Left ventricle myocardium superior (tissue), 1 donor: Measurements from ENCODE around the gene GAL3ST2. TPM values are rescaled to one million over a fixed set of nuclear protein-coding genes. Genes with fewer than 3 reads are reported as not detected.

ENCODE experiments used
- ATAC-seq: fragments of 200-7000 bp; cut with Tn5 transposase; one replicate; pipeline ENCODE4 v1.9.1; 2020; ENCODE audit warnings: mild to moderate bottlenecking, moderate library complexity
- DNase-seq: peaks from one replicate; pipeline ENCODE4 v3.0.0-alpha.2; 2020
- intact Hi-C: fragments of 100-400 bp; cut with micrococcal nuclease; formaldehyde crosslinking; loops from one replicate; pipeline ENCODE4 v1.11.0; 2022
- total RNA-seq: library from RNA; stranded (reverse); fragmentation: NEBNext Ultra II Directional; extraction: Animal tissue kit (Norgen Biotek cat#: 25700); gene quantifications from one replicate; pipeline ENCODE4 v1.2.1, GENCODE V29; 2021
- donor health status: DM: no; HTN: yes; CAD: no; lungs with severe emphysema.

The GAL3ST2 gene
- total RNA-seq, 1 donor from 2014 or later = not detected

GRCh38 chr2:241850544-241851324 is 74.1 kb downstream of the GAL3ST2 start:
- DNase-seq = no peak

GRCh38 chr2:241851325-241852115 is 74.9 kb downstream of the GAL3ST2 start:
- DNase-seq (no peak), ATAC-seq (no peak)
- intact Hi-C loops = no loop called here

More at GRCh38 chr2:241850544-241851324, 74.1 kb downstream of the GAL3ST2 start:
- intact Hi-C loops = no loop called here
- ATAC-seq = no peak

GRCh38 chr2:241852116-241852980 is 75.7 kb downstream of the GAL3ST2 start:
- intact Hi-C loops = no loop called here
- ATAC-seq = no peak
- peak; percentile 20 for DNase-seq

- ATAC-seq (no peak), DNase-seq (peak; percentile 24)
- intact Hi-C loops = no loop called here
Observed at GRCh38 chr2:241852981-241853631, 76.5 kb downstream of the GAL3ST2 start.

Other genes starting within 250 kb of the GAL3ST2 start
- gene BOK, start 218.1 kb upstream of the GAL3ST2 start, total RNA-seq = 3.6 TPM
- 84.5 TPM for gene THAP4, start 139.7 kb upstream of the GAL3ST2 start, total RNA-seq
- 42.3 TPM for gene ATG4B, start 139.1 kb upstream of the GAL3ST2 start, total RNA-seq
- gene DTYMK, start 90.0 kb upstream of the GAL3ST2 start, total RNA-seq = 10.5 TPM
- gene ING5, start 74.8 kb upstream of the GAL3ST2 start, total RNA-seq = 16.0 TPM
- gene D2HGDH, start 42.2 kb upstream of the GAL3ST2 start, total RNA-seq = 19.2 TPM
- 0.52 TPM for gene NEU4, start 32.4 kb downstream of the GAL3ST2 start, total RNA-seq
- 1.4 TPM for gene PDCD1, start 82.1 kb downstream of the GAL3ST2 start, total RNA-seq
- not detected for gene RTP5, start 92.9 kb downstream of the GAL3ST2 start, total RNA-seq